SU-DHL-6 (cell line): ENCODE measurements around the gene SCGB2A2.

Source experiments
- H2AFZ ChIP-seq: fragments of 200-600 bp; sonication (generic); 2 replicates; pipeline ENCODE4 v1.6.1; 2014; ENCODE audit warnings: low read depth, mild to moderate bottlenecking, moderate library complexity, mixed read lengths, antibody characterized with exemption, low read length; ENCODE audit not compliant: severe bottlenecking
- H3F3A ChIP-seq: fragments of 200-600 bp; shearing (Covaris generic); 2 replicates; pipeline ENCODE4 v1.6.0; 2016; ENCODE audit warnings: antibody characterized with exemption, mild to moderate bottlenecking; ENCODE audit not compliant: insufficient read depth
- H3K27ac ChIP-seq: fragments of 200-600 bp; sonication (generic); 2 replicates; pipeline ENCODE4 v1.5.1; 2016; ENCODE audit warnings: low read depth, mild to moderate bottlenecking, low read length, moderate library complexity, mixed read lengths
- H3K27me3 ChIP-seq: fragments of 200-600 bp; sonication (generic), shearing (Covaris generic); 2 replicates; pipeline ENCODE4 v1.6.0; 2014; ENCODE audit warnings: mild to moderate bottlenecking, low read length
- H3K36me3 ChIP-seq: fragments of 200-600 bp; sonication (generic); 2 replicates; pipeline ENCODE4 v1.6.1; 2014; ENCODE audit warnings: mild to moderate bottlenecking, low read length, mixed read lengths
- H3K4me2 ChIP-seq: fragments of 300-600, 200-600 bp; shearing (Covaris generic), sonication (generic); 2 replicates; pipeline ENCODE4 v1.6.0; 2014; ENCODE audit warnings: low read length, low read depth, mild to moderate bottlenecking; ENCODE audit not compliant: poor library complexity, severe bottlenecking
- H3K4me3 ChIP-seq: fragments of 200-600 bp; sonication (generic); 2 replicates; pipeline ENCODE4 v1.5.1; 2014; ENCODE audit warnings: antibody characterized with exemption, low read length, mild to moderate bottlenecking, mixed read lengths; ENCODE audit not compliant: insufficient read depth, poor library complexity, severe bottlenecking
- H3K79me2 ChIP-seq: fragments of 200-600 bp; sonication (generic); 2 replicates; pipeline ENCODE4 v1.6.1; 2014; ENCODE audit warnings: mild to moderate bottlenecking, low read length, moderate library complexity; ENCODE audit not compliant: insufficient read depth
- H3K9ac ChIP-seq: fragments of 200-600 bp; sonication (generic); 2 replicates; pipeline ENCODE4 v1.7.0; 2014; ENCODE audit warnings: mild to moderate bottlenecking, low read length
- H3K9me2 ChIP-seq: fragments of 200-600 bp; sonication (generic); replicated peaks from 2 replicates; pipeline ENCODE4 v1.6.1; 2014; ENCODE audit warnings: low read length; ENCODE audit not compliant: insufficient read depth
- H3K9me3 ChIP-seq: fragments of 200-600 bp; sonication (generic); 2 replicates; pipeline ENCODE4 v1.6.1; 2014; ENCODE audit warnings: low read length, mixed read lengths; ENCODE audit not compliant: insufficient read depth
- H4K20me1 ChIP-seq: fragments of 200-600 bp; sonication (generic); 2 replicates; pipeline ENCODE4 v1.6.1; 2014; ENCODE audit warnings: low read depth, mild to moderate bottlenecking, antibody characterized with exemption, low read length, moderate library complexity, mixed read lengths
- EZH2phosphoT487 ChIP-seq: fragments of 200-600 bp; sonication (generic), shearing (Covaris generic); conservative IDR thresholded peaks from 2 replicates; pipeline ENCODE4 v1.6.1; 2018; ENCODE audit warnings: mild to moderate bottlenecking, antibody characterized with exemption, low read length, moderate library complexity, mixed read lengths
- TF ChIP-seq, protein P1 (sequence below): fragments of 200-600 bp; sonication (generic); IDR thresholded peaks from one replicate; pipeline ENCODE4 v1.5.1; 2017; ENCODE audit warnings: antibody characterized with exemption, mild to moderate bottlenecking, low read length, moderate library complexity; ENCODE audit not compliant: insufficient read depth, poor library complexity, severe bottlenecking

The SCGB2A2 gene

GRCh38 chr11:62307950-62308349, 38.0 kb downstream of the SCGB2A2 start:
- Histone ChIP-seq H3K27me3 (no peaks in the 10 kb centered on the region), H3K9me3 (no peaks in the 10 kb centered on the region), H3K79me2 (no peaks in the 10 kb centered on the region), H3K36me3 (no peaks in the 10 kb centered on the region), H3K27ac (no peak overlapping the region), H3F3A (no peaks in the 10 kb centered on the region), H3K9me2 (no peaks in the 10 kb centered on the region), H2AFZ (no peak overlapping the region), H4K20me1 (no peaks in the 10 kb centered on the region), H3K4me2 (no peak overlapping the region), H3K9ac (no peak overlapping the region), H3K4me3 (no peak overlapping the region)
- TF ChIP-seq, protein P1, sequence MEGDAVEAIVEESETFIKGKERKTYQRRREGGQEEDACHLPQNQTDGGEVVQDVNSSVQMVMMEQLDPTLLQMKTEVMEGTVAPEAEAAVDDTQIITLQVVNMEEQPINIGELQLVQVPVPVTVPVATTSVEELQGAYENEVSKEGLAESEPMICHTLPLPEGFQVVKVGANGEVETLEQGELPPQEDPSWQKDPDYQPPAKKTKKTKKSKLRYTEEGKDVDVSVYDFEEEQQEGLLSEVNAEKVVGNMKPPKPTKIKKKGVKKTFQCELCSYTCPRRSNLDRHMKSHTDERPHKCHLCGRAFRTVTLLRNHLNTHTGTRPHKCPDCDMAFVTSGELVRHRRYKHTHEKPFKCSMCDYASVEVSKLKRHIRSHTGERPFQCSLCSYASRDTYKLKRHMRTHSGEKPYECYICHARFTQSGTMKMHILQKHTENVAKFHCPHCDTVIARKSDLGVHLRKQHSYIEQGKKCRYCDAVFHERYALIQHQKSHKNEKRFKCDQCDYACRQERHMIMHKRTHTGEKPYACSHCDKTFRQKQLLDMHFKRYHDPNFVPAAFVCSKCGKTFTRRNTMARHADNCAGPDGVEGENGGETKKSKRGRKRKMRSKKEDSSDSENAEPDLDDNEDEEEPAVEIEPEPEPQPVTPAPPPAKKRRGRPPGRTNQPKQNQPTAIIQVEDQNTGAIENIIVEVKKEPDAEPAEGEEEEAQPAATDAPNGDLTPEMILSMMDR, result no peak
- TF ChIP-seq EZH2phosphoT487, result no peak

DNA sequence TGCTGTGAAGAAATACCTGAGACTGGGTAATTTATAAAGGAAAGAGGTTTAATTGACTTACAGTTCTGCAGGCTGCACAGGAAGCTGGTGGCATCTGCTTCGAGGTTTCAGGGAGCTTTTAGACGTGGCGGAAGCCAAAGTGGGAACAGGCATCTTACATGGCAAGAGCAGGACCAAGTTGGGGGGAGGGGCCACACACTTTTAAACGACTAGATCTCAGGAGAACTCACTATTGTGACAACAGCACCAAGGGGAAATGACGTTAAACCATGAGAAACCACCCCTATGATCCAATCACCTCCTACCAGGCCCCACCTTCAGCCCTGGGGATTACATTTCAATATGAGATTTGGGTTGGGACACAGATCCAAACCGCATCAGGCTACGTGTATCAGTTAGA, 40.0 kb downstream of the SCGB2A2 start:
- H3K4me3 ChIP-seq, result no peak overlapping the region
- no peak overlapping the region for H3K4me2 ChIP-seq
- no peaks in the 10 kb centered on the region for H3K9me2 ChIP-seq
- H3K36me3 ChIP-seq, result no peaks in the 10 kb centered on the region
- TF ChIP-seq EZH2phosphoT487, result no peak
- TF ChIP-seq, protein P1, result no peak
- H3K9ac ChIP-seq, result no peak overlapping the region
- H4K20me1 ChIP-seq, result no peaks in the 10 kb centered on the region
- H3K27ac ChIP-seq, result no peak overlapping the region
- no peaks in the 10 kb centered on the region for H3K79me2 ChIP-seq
- H2AFZ ChIP-seq, result no peak overlapping the region
- no peaks in the 10 kb centered on the region for H3K9me3 ChIP-seq
- no peaks in the 10 kb centered on the region for H3F3A ChIP-seq
- no peaks in the 10 kb centered on the region for H3K27me3 ChIP-seq

GRCh38 chr11:62315431-62315830, 45.5 kb downstream of the SCGB2A2 start:
- Histone ChIP-seq H3K27me3 (no peaks in the 10 kb centered on the region), H3K36me3 (no peaks in the 10 kb centered on the region), H3K9me3 (no peaks in the 10 kb centered on the region), H3K4me2 (no peak overlapping the region), H3K9ac (no peak overlapping the region), H2AFZ (no peak overlapping the region), H4K20me1 (no peaks in the 10 kb centered on the region), H3K9me2 (no peaks in the 10 kb centered on the region), H3K4me3 (no peak overlapping the region), H3F3A (no peaks in the 10 kb centered on the region), H3K79me2 (no peaks in the 10 kb centered on the region), H3K27ac (no peak overlapping the region)
- TF ChIP-seq EZH2phosphoT487, result no peak
- TF ChIP-seq, protein P1, result no peak
